ENCODE results near the gene PAQR4.

GRCh38 chr16:3021449-3022207, 52.5 kb downstream of the PAQR4 start:
- TF ChIP-seq EZH2 (IDR thresholded peaks at IDR 0.05; ENCODE audit: borderline replicate concordance, low read length) (no peak), CTCF (conservative IDR thresholded peaks at IDR 0.05 in 1 of 2, IDR thresholded peaks at IDR 0.05 in 1 of 2; ENCODE audit: extremely low read depth in 1 of 2, insufficient read depth in 1 of 2, low read depth in 1 of 2, low read length in 2 of 2) (peak; percentile 5 to 34)
